ENCODE measurements around the gene PLPPR5.
"Not testable (repeated sequence)": the region's sequence is repeated elsewhere in the genome, so short reads cannot be mapped to it uniquely, and the experiment has no call there.

Gene PLPPR5

DNA sequence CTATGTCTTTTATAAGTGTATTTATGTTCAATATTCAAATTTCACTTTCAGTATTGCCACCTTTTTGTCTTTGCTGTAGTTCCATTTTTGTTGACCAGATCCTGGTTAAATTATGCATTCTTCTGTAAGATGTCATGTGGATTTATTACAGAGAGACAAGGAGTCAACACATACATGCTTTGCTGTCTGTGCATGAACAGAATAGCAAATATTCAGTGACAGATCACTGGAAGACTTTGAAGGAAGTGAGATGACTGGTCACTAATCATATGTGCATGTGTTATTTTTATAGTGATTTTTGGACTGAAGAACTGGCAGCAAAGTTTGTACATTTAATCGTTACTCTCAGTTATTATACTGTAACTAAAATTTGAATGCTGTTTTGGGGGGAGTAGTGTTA lies 117.2 kb downstream of the PLPPR5 start:
- Histone ChIP-seq H3K4me1 (ENCODE audit: insufficient read depth, low read length, severe bottlenecking) (peaks cover 7% of the 10 kb centered on the region), H3K27me3 (ENCODE audit: insufficient read depth, low read length) (no peaks in the 10 kb centered on the region), H3K9me3 (ENCODE audit: low read length) (no peaks in the 10 kb centered on the region), H2AFZ (ENCODE audit: low read length) (0 out of 2 replicates have a peak overlapping the region, but pooled peaks have one; percentile 29), H3K36me3 (ENCODE audit: insufficient read depth, low read length) (no peaks in the 10 kb centered on the region), H3F3A (ENCODE audit: insufficient read depth, low read length) (no peaks in the 10 kb centered on the region), H4K20me1 (ENCODE audit: insufficient read depth, low read length) (no peaks in the 10 kb centered on the region), H3K9ac (ENCODE audit: low read length) (no peak overlapping the region), H3K79me2 (ENCODE audit: insufficient read depth, low read length) (no peaks in the 10 kb centered on the region), H3K4me2 (ENCODE audit: low read length) (no peak overlapping the region), H3K27ac (ENCODE audit: low read depth, low read length, poor library complexity, severe bottlenecking) (no peak overlapping the region), H3K4me3 (ENCODE audit: low read depth, low read length, poor library complexity, severe bottlenecking) (no peak overlapping the region), H3K9me2 (ENCODE audit: low read depth, low read length) (no peaks in the 10 kb centered on the region)
- TF ChIP-seq EZH2 (IDR thresholded peaks at IDR 0.05; ENCODE audit: borderline replicate concordance, low read length) (no peak), CTCF (IDR thresholded peaks at IDR 0.05; ENCODE audit: low read length) (no peak)

DNA sequence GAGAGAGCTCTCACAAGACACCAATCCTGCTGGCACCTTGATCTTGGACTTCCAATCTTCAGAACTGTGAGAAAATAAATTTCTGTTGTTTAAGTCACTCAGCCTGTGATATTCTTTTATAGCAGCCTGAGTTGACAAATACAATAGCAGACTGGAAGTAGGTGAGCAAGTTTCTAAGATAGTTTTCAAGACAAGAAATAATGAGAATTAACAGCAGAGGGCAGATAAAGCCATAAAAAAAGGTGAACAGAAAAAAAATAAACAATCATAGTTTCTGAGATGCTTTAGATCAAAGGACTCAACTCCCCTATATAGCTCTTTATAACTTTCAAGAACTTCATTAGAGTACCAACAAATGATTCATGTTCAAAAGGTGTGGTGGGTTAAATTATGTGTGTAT lies 119.8 kb downstream of the PLPPR5 start:
- no peaks in the 10 kb centered on the region for H4K20me1 ChIP-seq (ENCODE audit: insufficient read depth, low read length)
- H3F3A ChIP-seq (ENCODE audit: insufficient read depth, low read length), result no peaks in the 10 kb centered on the region
- no peak for TF ChIP-seq EZH2 (IDR thresholded peaks at IDR 0.05; ENCODE audit: borderline replicate concordance, low read length)
- no peak for TF ChIP-seq CTCF (IDR thresholded peaks at IDR 0.05; ENCODE audit: low read length)
- H3K4me2 ChIP-seq (ENCODE audit: low read length), result no peak overlapping the region
- no peaks in the 10 kb centered on the region for H3K9me3 ChIP-seq (ENCODE audit: low read length)
- no peak overlapping the region for H3K27ac ChIP-seq (ENCODE audit: low read depth, low read length, poor library complexity, severe bottlenecking)
- H3K79me2 ChIP-seq (ENCODE audit: insufficient read depth, low read length), result no peaks in the 10 kb centered on the region
- no peak overlapping the region for H2AFZ ChIP-seq (ENCODE audit: low read length)
- H3K4me3 ChIP-seq (ENCODE audit: low read depth, low read length, poor library complexity, severe bottlenecking), result no peak overlapping the region
- no peaks in the 10 kb centered on the region for H3K27me3 ChIP-seq (ENCODE audit: insufficient read depth, low read length)
- H3K4me1 ChIP-seq (ENCODE audit: insufficient read depth, low read length, severe bottlenecking), result peaks cover 7% of the 10 kb centered on the region
- no peaks in the 10 kb centered on the region for H3K36me3 ChIP-seq (ENCODE audit: insufficient read depth, low read length)
- no peak overlapping the region for H3K9ac ChIP-seq (ENCODE audit: low read length)
- no peaks in the 10 kb centered on the region for H3K9me2 ChIP-seq (ENCODE audit: low read depth, low read length)

DNA sequence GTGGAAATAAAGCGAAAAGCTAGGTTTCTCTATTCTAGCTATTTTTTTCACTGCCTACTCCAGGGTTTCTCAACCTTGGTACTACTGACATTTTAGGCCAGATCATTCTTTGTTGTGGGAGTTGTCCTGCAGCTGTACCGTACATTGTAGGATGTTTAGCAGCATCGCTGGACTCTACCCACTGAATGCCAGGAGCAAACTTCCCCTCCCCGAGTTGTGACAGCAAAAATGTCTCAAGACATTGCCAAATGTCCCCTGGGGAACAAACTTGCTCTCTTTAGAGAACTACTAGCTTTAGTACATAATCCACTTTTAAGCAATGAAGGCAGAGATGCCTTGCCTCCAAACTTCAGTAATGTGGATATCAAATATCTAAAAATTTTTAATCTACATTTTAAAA lies 122.8 kb downstream of the PLPPR5 start:
- no peak for TF ChIP-seq EZH2 (IDR thresholded peaks at IDR 0.05; ENCODE audit: borderline replicate concordance, low read length)
- no peak for TF ChIP-seq CTCF (IDR thresholded peaks at IDR 0.05; ENCODE audit: low read length)
- Histone ChIP-seq H3K9ac (ENCODE audit: low read length) (no peak overlapping the region), H4K20me1 (ENCODE audit: insufficient read depth, low read length) (no peaks in the 10 kb centered on the region), H3K4me2 (ENCODE audit: low read length) (no peak overlapping the region), H3K4me1 (ENCODE audit: insufficient read depth, low read length, severe bottlenecking) (no peaks in the 10 kb centered on the region), H3K79me2 (ENCODE audit: insufficient read depth, low read length) (no peaks in the 10 kb centered on the region), H3K9me2 (ENCODE audit: low read depth, low read length) (no peaks in the 10 kb centered on the region), H2AFZ (ENCODE audit: low read length) (no peak overlapping the region; the same call in 1 of the 2 replicates), H3F3A (ENCODE audit: insufficient read depth, low read length) (no peaks in the 10 kb centered on the region), H3K27ac (ENCODE audit: low read depth, low read length, poor library complexity, severe bottlenecking) (no peak overlapping the region), H3K9me3 (ENCODE audit: low read length) (no peaks in the 10 kb centered on the region), H3K4me3 (ENCODE audit: low read depth, low read length, poor library complexity, severe bottlenecking) (no peak overlapping the region), H3K36me3 (ENCODE audit: insufficient read depth, low read length) (no peaks in the 10 kb centered on the region), H3K27me3 (ENCODE audit: insufficient read depth, low read length) (no peaks in the 10 kb centered on the region)

DNA sequence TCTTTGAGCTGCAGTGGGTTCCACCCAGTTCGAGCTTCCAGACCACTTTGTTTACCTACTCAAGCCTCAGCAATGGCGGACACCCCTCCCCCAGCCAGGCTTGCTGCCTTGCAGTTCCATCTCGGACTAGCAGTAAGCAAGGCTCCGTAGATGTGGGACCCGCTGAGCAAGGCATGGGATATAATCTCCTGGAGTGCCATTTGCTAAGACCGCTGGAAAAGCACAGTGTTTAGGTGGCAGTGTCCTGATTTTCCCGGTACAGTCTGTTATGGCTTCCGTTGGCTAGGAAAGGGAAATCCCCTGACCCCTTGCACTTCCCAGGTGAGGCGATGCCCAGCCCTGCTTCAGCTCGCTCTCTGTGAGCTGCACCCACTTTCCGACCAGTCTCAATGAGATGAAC lies 123.4 kb downstream of the PLPPR5 start:
- not testable (repeated sequence) for H3K9ac ChIP-seq (ENCODE audit: low read length); H3F3A ChIP-seq (ENCODE audit: insufficient read depth, low read length); H3K9me3 ChIP-seq (ENCODE audit: low read length); H3K27ac ChIP-seq (ENCODE audit: low read depth, low read length, poor library complexity, severe bottlenecking); H3K9me2 ChIP-seq (ENCODE audit: low read depth, low read length); H3K4me1 ChIP-seq (ENCODE audit: insufficient read depth, low read length, severe bottlenecking); H4K20me1 ChIP-seq (ENCODE audit: insufficient read depth, low read length); H3K27me3 ChIP-seq (ENCODE audit: insufficient read depth, low read length); H3K79me2 ChIP-seq (ENCODE audit: insufficient read depth, low read length); H3K4me2 ChIP-seq (ENCODE audit: low read length); H3K36me3 ChIP-seq (ENCODE audit: insufficient read depth, low read length); H3K4me3 ChIP-seq (ENCODE audit: low read depth, low read length, poor library complexity, severe bottlenecking)
- H2AFZ ChIP-seq (ENCODE audit: low read length), result peak overlapping the region; percentile 33; the same call in 1 of the 2 replicates
